A673 (cell line): ENCODE results near the gene DPP10. TPM values are rescaled to one million over a fixed set of nuclear protein-coding genes. Genes with fewer than 3 reads are reported as not detected.

Experiments used
- BruUV-seq: library from RNA; stranded (reverse); fragments of 400-500 nt; replicated peaks from 2 replicates; lab custom pipeline; 2021; lab: Mats Ljungman, UMichigan
- CTCF ChIA-PET: fragments of 300-600 bp; sonication (Branson Sonifier 250); formaldehyde crosslinking; loops from one replicate; lab custom pipeline; 2022; ENCODE audit warnings: antibody characterized with exemption; lab: Charles Lee
- POLR2A ChIA-PET: fragments of 300-600 bp; sonication (Branson Sonifier 250); formaldehyde crosslinking; loops from one replicate; lab custom pipeline; 2022; ENCODE audit warnings: antibody characterized with exemption; ENCODE audit not compliant: low non-redundant PET; lab: Charles Lee
- DNase-seq: peaks from one replicate; pipeline ENCODE4 v3.0.0-alpha.2; 2015; ENCODE audit warnings: low spot score
- H3K27ac ChIP-seq: fragments of 200-600 bp; sonication (generic); 2 replicates; pipeline ENCODE4 v1.5.1; 2016; ENCODE audit warnings: mixed run types, low read depth, mild to moderate bottlenecking, mixed read lengths, antibody characterized with exemption, low read length; ENCODE audit not compliant: poor library complexity, severe bottlenecking
- H3K27me3 ChIP-seq: fragments of 200-600 bp; sonication (generic); replicated peaks from 2 replicates; pipeline ENCODE4 v1.6.1; 2017; ENCODE audit warnings: mixed run types, low read depth, mild to moderate bottlenecking, mixed read lengths, antibody characterized with exemption, low read length; ENCODE audit not compliant: insufficient read depth, poor library complexity
- H3K36me3 ChIP-seq: fragments of 200-600 bp; sonication (generic); 2 replicates; pipeline ENCODE4 v1.6.1; 2016; ENCODE audit warnings: mixed run types, mild to moderate bottlenecking, mixed read lengths, antibody characterized with exemption, low read length; ENCODE audit not compliant: insufficient read depth, poor library complexity, severe bottlenecking
- H3K4me1 ChIP-seq: fragments of 200-600 bp; sonication (generic); 2 replicates; pipeline ENCODE4 v1.6.1; 2017; ENCODE audit warnings: mixed run types, mild to moderate bottlenecking, mixed read lengths, antibody characterized with exemption, low read length; ENCODE audit not compliant: insufficient read depth, poor library complexity, severe bottlenecking
- H3K4me3 ChIP-seq: fragments of 200-600 bp; sonication (generic); 2 replicates; pipeline ENCODE4 v1.5.1; 2016; ENCODE audit warnings: low read depth, mixed run types, mild to moderate bottlenecking, mixed read lengths, low read length; ENCODE audit not compliant: poor library complexity, severe bottlenecking
- H3K9me3 ChIP-seq: fragments of 200-600 bp; sonication (generic); 2 replicates; pipeline ENCODE4 v1.6.1; 2016; ENCODE audit warnings: mixed run types, low read depth, mild to moderate bottlenecking, mixed read lengths, antibody characterized with exemption, low read length; ENCODE audit not compliant: poor library complexity, severe bottlenecking
- CTCF ChIP-seq: fragments of 300-800, 200-600 bp; sonication (generic); conservative IDR thresholded peaks from 2 replicates; pipeline ENCODE4 v1.5.1; 2017; ENCODE audit warnings: low read depth, mild to moderate bottlenecking, antibody characterized with exemption, low read length, moderate library complexity, mixed read lengths
- EZH2 ChIP-seq: fragments of 200-600 bp; sonication (generic); IDR thresholded peaks from 2 replicates; pipeline ENCODE4 v1.6.1; 2017; ENCODE audit warnings: borderline replicate concordance, low read depth, mild to moderate bottlenecking, mixed read lengths, antibody characterized with exemption, low read length; ENCODE audit not compliant: poor library complexity, severe bottlenecking
- intact Hi-C: fragments of 100-400 bp; cut with micrococcal nuclease; formaldehyde crosslinking; loops from one replicate; pipeline ENCODE4 v1.10.0; 2022; ENCODE audit not compliant: unreplicated experiment
- total RNA-seq: library from RNA; stranded (reverse); gene quantifications from 2 replicates; pipeline ENCODE4 v1.2.3, GENCODE V29; 2021

The DPP10 gene
- total RNA-seq, 1 experiment from 2014 or later, result not detected

DNA sequence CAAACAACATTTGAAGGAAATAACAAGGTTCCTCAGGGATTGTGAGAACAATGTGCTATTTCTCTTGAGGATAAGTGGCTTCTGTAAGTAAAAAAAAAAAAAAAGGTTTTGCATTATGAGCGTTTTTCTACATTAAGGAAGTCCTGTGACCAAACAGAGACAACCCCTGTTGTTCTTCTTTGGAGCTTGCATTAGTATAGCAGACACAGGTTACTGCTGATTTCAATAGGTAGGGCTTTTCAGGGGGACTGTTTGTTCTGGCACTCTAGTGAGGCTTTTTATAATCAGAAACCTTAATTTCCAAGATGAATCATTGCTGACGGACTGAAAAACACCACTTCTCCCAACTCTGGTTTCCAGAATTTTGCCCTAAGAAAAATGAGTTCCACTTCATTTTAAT lies 8.2 kb downstream of the DPP10 start:
- Histone ChIP-seq H3K4me1 (no peaks in the 10 kb centered on the region), H3K27me3 (no peaks in the 10 kb centered on the region), H3K36me3 (no peaks in the 10 kb centered on the region), H3K27ac (no peak overlapping the region), H3K9me3 (no peaks in the 10 kb centered on the region), H3K4me3 (no peak overlapping the region)
- no peak for DNase-seq
- CTCF ChIA-PET, result no interaction called here
- POLR2A ChIA-PET, result no interaction called here
- intact Hi-C loops, result no loop called here
- no TSS peak for BruUV-seq
- no peak for TF ChIP-seq CTCF
- TF ChIP-seq EZH2, result no peak

DNA sequence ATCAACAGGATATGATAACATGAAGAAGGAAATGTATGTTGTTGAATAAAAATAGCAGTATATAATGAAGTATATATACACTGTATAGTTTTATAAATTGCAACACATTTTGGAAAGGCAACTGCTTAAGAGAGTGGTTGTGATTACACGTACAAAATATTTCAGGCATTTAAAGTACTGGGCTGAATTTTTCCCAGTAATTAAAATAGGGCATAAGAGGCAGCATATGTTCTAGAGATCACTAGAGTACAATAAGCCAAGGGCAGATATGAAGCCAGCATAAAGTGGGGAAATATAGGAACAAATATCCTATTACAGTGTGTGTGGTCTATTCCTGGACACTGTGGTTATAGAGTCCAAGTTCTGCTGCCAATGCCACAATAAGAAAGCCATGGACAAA lies 14.1 kb downstream of the DPP10 start:
- DNase-seq, result no peak
- intact Hi-C loops, result no loop called here
- Histone ChIP-seq H3K27me3 (no peaks in the 10 kb centered on the region), H3K4me1 (no peaks in the 10 kb centered on the region), H3K36me3 (no peaks in the 10 kb centered on the region), H3K4me3 (no peak overlapping the region), H3K9me3 (no peaks in the 10 kb centered on the region), H3K27ac (no peak overlapping the region)
- BruUV-seq, result no TSS peak
- CTCF ChIA-PET, result no interaction called here
- TF ChIP-seq CTCF, result no peak
- no peak for TF ChIP-seq EZH2
- POLR2A ChIA-PET, result no interaction called here

DNA sequence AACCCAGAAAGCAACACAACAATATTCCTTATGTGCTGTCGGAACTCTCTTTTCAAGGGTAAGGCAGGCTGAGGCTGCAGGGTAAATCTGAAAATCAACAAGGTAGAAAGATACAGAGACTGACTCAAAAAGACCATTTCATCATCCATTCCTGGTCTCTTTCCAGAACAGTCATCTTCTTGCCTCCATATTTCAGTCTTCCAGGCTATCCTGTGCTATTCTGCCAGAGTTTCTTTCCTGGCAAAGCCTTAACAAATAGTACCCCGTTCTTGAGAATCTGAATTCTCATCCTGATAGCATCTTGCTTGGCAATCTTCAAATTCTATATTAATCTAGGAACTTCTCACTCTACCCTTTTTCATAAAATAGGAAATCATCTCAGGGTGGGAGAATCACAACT lies 15.5 kb downstream of the DPP10 start:
- Histone ChIP-seq H3K4me1 (no peaks in the 10 kb centered on the region), H3K27me3 (no peaks in the 10 kb centered on the region), H3K9me3 (no peaks in the 10 kb centered on the region), H3K36me3 (no peaks in the 10 kb centered on the region), H3K27ac (no peak overlapping the region), H3K4me3 (no peak overlapping the region)
- intact Hi-C loops, result no loop called here
- DNase-seq, result no peak
- ChIA-PET POLR2A (no interaction called here), CTCF (no interaction called here)
- TF ChIP-seq EZH2 (no peak), CTCF (no peak)
- BruUV-seq, result no TSS peak
